Naive B cell (primary cell): ENCODE data around the gene PCDHA10. TPM values are rescaled to one million over a fixed set of nuclear protein-coding genes. Genes with fewer than 3 reads are reported as not detected.
"Not testable (repeated sequence)": the region's sequence is repeated elsewhere in the genome, so short reads cannot be mapped to it uniquely, and the experiment has no call there.

ENCODE experiments used
- ATAC-seq, 2 donors: fragments of 150-1000 bp; cut with Tn5 transposase; 2 replicates each; pipeline ENCODE4 v1.10.0; 2021; ENCODE audit warnings: low read depth in 2 of 2, mild to moderate bottlenecking in 2 of 2, moderate library complexity in 2 of 2
- DNase-seq: peaks from one replicate; pipeline ENCODE4 v3.0.0; 2022
- H3K27ac Mint-ChIP-seq, 6 donors: one replicate each; pipeline ENCODE4 v1.8.0; 2020 to 2022; ENCODE audit warnings: mild to moderate bottlenecking in 6 of 6, mixed read lengths in 6 of 6, moderate library complexity in 5 of 6, inconsistent platforms in 2 of 6
- H3K27me3 Mint-ChIP-seq, 3 donors: one replicate each; pipeline ENCODE4 v1.8.0; 2021 to 2022; ENCODE audit warnings: mixed read lengths in 3 of 3, mild to moderate bottlenecking in 1 of 3
- H3K36me3 Mint-ChIP-seq, 2 donors: one replicate each; pipeline ENCODE4 v1.8.0; 2020 to 2022; ENCODE audit warnings: mixed read lengths in 2 of 2, inconsistent platforms in 1 of 2, mild to moderate bottlenecking in 1 of 2
- H3K4me1 Mint-ChIP-seq, 3 donors: one replicate each; pipeline ENCODE4 v1.8.0; 2020 to 2022; ENCODE audit warnings: mixed read lengths in 3 of 3, inconsistent platforms in 1 of 3, mild to moderate bottlenecking in 1 of 3, moderate library complexity in 1 of 3
- H3K4me3 Mint-ChIP-seq, 8 donors: one replicate each; pipeline ENCODE4 v1.8.0; 2020 to 2022; ENCODE audit warnings: mild to moderate bottlenecking in 8 of 8, mixed read lengths in 8 of 8, moderate library complexity in 8 of 8, inconsistent platforms in 2 of 8
- H3K9me3 Mint-ChIP-seq, 7 donors: one replicate each; pipeline ENCODE4 v1.8.0; 2020 to 2022; ENCODE audit warnings: mixed read lengths in 7 of 7, mild to moderate bottlenecking in 5 of 7, inconsistent platforms in 2 of 7, moderate library complexity in 1 of 7
- polyA plus RNA-seq, 6 donors: library from polyadenylated mRNA; unstranded; fragments of 300-500 nt; fragmentation: Illumina TruSeq; gene quantifications; one replicate each; pipeline ENCODE4 v1.2.3, GENCODE V29; 2021; ENCODE audit warnings: low read depth in 6 of 6

Gene PCDHA10
- polyA plus RNA-seq, 6 donors from 2014 or later: not detected

- peaks cover 5 to 9% of the 10 kb centered on the region in 2 donors for H3K36me3 Mint-ChIP-seq
- no peak overlapping the region for H3K27ac Mint-ChIP-seq
- DNase-seq: no peak
- ATAC-seq: no peak
- peaks cover 15 to 26% (median 25%) of the 10 kb centered on the region in 3 donors for H3K27me3 Mint-ChIP-seq
- H3K4me1 Mint-ChIP-seq: no peaks in the 10 kb centered on the region
- peaks cover 0 to 38% (median 11%) of the 10 kb centered on the region in 7 donors for H3K9me3 Mint-ChIP-seq
- no peak overlapping the region for H3K4me3 Mint-ChIP-seq
These were observed 2.2 kb downstream of the PCDHA10 start for GRCh38 chr5:140857987-140858240.

DNA sequence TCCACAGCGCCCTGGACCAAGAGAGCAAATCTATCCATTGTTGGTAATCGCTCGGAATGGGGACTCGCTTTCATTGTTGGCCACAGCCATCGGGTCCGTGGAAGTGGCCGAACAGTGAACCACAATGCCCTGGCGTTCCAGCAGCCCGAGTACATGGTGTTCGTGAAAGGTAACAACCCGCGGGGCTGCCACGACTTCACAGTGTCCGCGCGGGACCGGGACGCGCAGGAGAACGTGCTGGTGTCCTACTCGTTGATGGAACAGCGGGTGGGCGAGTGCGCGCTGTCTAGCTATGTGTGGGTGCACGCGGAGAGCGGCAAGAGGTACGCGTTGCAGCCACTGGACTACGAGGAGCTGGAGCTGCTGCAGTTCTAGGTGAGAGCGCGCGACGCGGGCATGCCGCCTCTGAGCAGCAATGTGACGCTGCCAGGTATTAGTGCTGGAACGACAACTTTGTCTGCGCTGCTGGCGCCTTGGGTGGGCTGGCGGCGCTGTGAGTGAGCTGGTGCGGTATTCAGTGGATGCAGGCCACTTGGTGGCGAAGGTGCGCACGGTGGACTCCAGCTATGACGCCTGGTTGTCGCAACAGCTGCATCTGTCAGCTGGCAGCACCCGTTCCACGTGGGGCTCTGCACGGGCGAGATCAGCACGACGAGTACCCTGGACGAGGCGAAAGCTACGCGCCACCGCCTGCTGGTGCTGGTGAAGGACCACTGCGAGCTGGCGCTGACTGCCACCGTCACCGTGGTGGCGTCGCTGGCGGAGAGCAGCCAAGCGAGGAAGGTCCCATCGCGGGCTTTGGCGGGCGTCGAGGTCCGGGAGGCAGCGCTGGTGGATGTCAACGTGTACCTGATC lies 7.0 kb downstream of the PCDHA10 start:
- Mint-ChIP-seq H3K36me3 (peaks cover 0 to 5% of the 10 kb centered on the region in 2 donors), H3K27ac (no peak overlapping the region), H3K4me1 (no peaks in the 10 kb centered on the region), H3K4me3 (no peak overlapping the region), H3K27me3 (peaks cover 8 to 18% (median 10%) of the 10 kb centered on the region in 3 donors), H3K9me3 (peaks cover 0 to 32% (median 11%) of the 10 kb centered on the region in 7 donors)
- ATAC-seq (no peak), DNase-seq (no peak)

DNA sequence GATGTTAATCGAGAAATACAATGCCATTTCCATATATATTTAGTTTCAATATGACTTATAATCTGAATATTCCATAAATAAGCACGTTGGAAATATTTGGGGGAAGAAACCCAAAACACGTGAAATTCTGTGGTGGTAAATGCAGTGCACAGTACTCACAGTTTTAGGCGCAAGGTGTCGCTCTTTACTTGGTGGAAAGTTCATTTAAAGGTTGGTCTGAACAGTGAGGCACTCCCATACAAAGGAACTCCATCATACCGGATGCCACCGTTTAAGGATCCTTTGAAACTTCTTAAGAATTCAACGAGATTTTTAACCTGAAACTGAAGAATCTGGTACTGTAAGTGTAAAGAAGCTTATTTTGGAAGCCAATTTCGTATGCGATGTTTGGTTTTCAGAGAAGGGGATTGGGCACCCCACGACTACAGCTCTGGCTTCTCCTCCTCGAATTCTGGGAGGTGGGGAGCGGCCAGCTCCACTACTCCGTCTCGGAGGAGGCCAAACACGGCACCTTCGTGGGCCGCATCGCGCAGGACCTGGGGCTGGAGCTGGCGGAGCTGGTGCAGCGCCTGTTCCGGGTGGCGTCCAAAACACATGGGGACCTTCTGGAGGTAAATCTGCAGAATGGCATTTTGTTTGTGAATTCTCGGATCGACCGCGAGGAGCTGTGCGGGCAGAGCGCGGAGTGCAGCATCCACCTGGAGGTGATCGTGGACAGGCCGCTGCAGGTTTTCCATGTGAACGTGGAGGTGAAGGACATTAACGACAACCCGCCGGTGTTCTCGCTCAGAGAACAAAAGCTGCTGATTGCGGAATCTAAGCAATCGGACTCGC lies 13.2 kb downstream of the PCDHA10 start, which contains the start of gene PCDHA11:
Gene PCDHA11, plus strand, starts transcription at position 237 of the 834 bp plus-strand sequence. Its CDS starts 147 bp downstream, at position 384.
- Mint-ChIP-seq H3K27ac (peak within 1 kb of the TSS in 1 of 6 donors; percentile 51), H3K9me3 (peaks cover 0 to 28% (median 15%) of the 10 kb centered on the region in 7 donors), H3K4me1 (peaks cover 0 to 2% (median 0%) of the 10 kb centered on the region in 3 donors), H3K4me3 (peak within 1 kb of the TSS in 1 of 8 donors; percentile 4), H3K36me3 (peaks cover 0 to 4% of the 10 kb centered on the region in 2 donors), H3K27me3 (peaks cover 8 to 17% (median 15%) of the 10 kb centered on the region in 3 donors)
- DNase-seq: no peak
- no peak for ATAC-seq

DNA sequence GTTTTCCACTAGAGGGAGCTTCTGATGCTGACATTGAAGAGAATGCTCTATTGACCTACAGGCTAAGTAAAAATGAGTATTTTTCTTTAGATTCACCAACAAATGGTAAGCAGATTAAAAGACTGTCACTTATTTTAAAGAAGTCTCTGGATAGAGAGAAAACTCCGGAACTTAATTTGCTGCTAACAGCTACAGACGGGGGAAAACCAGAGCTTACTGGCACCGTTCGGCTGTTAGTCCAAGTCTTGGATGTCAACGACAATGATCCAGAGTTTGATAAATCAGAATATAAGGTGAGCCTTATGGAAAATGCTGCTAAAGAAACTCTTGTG lies 13.8 kb downstream of the PCDHA10 start:
- Mint-ChIP-seq H3K4me3 (peak overlapping the region in 1 of 8 donors; percentile 4), H3K36me3 (peaks cover 0 to 4% of the 10 kb centered on the region in 2 donors), H3K9me3 (peaks cover 0 to 30% (median 16%) of the 10 kb centered on the region in 7 donors), H3K27me3 (peaks cover 3 to 23% (median 12%) of the 10 kb centered on the region in 3 donors), H3K4me1 (peaks cover 0 to 2% (median 0%) of the 10 kb centered on the region in 3 donors), H3K27ac (peak overlapping the region in 1 of 6 donors; percentile 51)
- no peak for DNase-seq
- ATAC-seq: no peak

- DNase-seq (no peak), ATAC-seq (no peak)
- Mint-ChIP-seq H3K27me3 (peaks cover 0 to 24% (median 17%) of the 10 kb centered on the region in 3 donors), H3K36me3 (peaks cover 0 to 4% of the 10 kb centered on the region in 2 donors), H3K4me3 (no peak overlapping the region), H3K9me3 (peaks cover 0 to 37% (median 24%) of the 10 kb centered on the region in 7 donors), H3K27ac (no peak overlapping the region), H3K4me1 (peaks cover 0 to 2% (median 0%) of the 10 kb centered on the region in 3 donors)
These were observed 14.8 kb downstream of the PCDHA10 start for GRCh38 chr5:140870221-140871201.

GRCh38 chr5:140875085-140876065 lies 19.7 kb downstream of the PCDHA10 start, which contains the start of gene PCDHA12:
Gene PCDHA12, plus strand, starts transcription at chr5:140875308. Its CDS starts 165 bp downstream, at chr5:140875473.
- no peak for DNase-seq
- no peaks in the 10 kb centered on the region for H3K4me1 Mint-ChIP-seq
- peak within 1 kb of the TSS in 2 of 8 donors; percentile 10 to 13 for H3K4me3 Mint-ChIP-seq
- ATAC-seq: no peak
- peaks cover 3 to 51% (median 33%) of the 10 kb centered on the region in 7 donors for H3K9me3 Mint-ChIP-seq
- peaks cover 4 to 8% of the 10 kb centered on the region in 2 donors for H3K36me3 Mint-ChIP-seq
- H3K27ac Mint-ChIP-seq: peak within 1 kb of the TSS in 2 of 6 donors; percentile 27 to 71
- H3K27me3 Mint-ChIP-seq: peaks cover 19 to 39% (median 29%) of the 10 kb centered on the region in 3 donors

DNA sequence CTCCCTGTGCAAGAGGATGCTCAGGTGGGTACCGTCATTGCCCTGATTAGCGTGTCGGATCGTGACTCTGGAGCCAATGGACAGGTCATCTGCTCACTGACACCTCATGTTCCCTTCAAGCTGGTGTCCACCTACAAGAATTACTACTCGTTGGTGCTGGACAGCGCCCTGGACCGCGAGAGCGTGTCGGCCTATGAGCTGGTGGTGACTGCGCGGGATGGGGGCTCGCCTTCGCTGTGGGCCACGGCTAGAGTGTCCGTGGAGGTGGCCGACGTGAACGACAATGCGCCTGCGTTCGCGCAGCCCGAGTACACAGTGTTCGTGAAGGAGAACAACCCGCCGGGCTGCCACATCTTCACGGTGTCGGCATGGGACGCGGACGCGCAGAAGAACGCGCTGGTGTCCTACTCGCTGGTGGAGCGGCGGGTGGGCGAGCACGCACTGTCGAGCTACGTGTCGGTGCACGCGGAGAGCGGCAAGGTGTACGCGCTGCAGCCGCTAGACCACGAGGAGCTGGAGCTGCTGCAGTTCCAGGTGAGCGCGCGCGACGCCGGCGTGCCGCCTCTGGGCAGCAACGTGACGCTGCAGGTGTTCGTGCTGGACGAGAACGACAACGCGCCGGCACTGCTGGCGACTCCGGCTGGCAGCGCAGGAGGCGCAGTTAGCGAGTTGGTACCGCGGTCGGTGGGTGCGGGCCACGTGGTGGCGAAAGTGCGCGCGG lies 21.0 kb downstream of the PCDHA10 start:
- peaks cover 29 to 45% (median 40%) of the 10 kb centered on the region in 3 donors for H3K27me3 Mint-ChIP-seq
- DNase-seq, H3K27ac Mint-ChIP-seq, ATAC-seq, H3K4me3 Mint-ChIP-seq, H3K4me1 Mint-ChIP-seq: not testable (repeated sequence)
- peaks cover 8 to 14% of the 10 kb centered on the region in 2 donors for H3K36me3 Mint-ChIP-seq
- H3K9me3 Mint-ChIP-seq: peaks cover 9 to 62% (median 38%) of the 10 kb centered on the region in 7 donors

DNA sequence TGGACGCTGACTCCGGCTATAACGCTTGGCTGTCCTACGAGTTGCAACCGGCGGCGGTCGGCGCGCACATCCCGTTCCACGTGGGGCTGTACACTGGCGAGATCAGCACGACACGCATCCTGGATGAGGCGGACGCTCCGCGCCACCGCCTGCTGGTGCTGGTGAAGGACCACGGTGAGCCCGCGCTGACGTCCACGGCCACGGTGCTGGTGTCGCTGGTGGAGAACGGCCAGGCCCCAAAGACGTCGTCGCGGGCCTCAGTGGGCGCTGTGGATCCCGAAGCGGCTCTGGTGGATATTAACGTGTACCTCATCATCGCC lies 21.5 kb downstream of the PCDHA10 start:
- ATAC-seq: no peak
- Mint-ChIP-seq H3K4me3 (no peak overlapping the region), H3K4me1 (no peaks in the 10 kb centered on the region), H3K27ac (no peak overlapping the region), H3K27me3 (peaks cover 31 to 50% (median 44%) of the 10 kb centered on the region in 3 donors), H3K36me3 (peaks cover 12 to 14% of the 10 kb centered on the region in 2 donors), H3K9me3 (peaks cover 9 to 62% (median 37%) of the 10 kb centered on the region in 7 donors)
- DNase-seq: no peak

DNA sequence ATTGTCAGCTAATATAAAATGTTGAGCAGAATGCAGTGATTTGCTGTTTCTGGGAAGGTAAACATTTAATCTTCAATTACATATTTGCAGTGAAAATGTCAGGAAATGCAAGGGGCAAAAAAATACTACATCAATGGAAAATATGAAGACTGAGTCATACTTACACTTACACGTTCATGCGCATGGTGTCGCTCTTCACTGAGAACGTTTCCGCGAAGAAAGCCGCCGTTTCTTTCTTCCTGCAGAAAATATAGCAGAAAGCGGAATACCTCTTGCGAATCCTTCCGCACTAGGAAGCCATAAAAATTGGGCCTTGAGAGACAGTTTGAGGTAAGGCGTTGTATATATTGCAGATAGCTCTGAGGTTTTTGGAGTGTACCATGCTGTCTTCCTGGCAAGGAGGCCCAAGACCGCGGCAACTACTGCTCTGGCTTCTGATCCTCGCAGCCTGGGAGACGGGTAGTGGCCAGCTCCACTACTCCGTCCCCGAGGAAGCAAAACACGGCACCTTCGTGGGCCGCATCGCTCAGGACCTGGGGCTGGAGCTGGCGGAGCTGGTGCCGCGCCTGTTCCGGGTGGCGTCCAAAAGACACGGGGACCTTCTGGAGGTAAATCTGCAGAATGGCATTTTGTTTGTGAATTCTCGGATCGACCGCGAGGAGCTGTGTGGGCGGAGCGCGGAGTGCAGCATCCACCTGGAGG lies 26.3 kb downstream of the PCDHA10 start, which contains the start of gene PCDHA13:
Gene PCDHA13, plus strand, starts transcription at position 236 of the 702 bp plus-strand sequence. Its CDS starts 145 bp downstream, at position 381.
- no peak for DNase-seq
- peaks cover 8 to 52% (median 33%) of the 10 kb centered on the region in 7 donors for H3K9me3 Mint-ChIP-seq
- peak within 1 kb of the TSS in 2 of 6 donors; percentile 3 to 4 for H3K27ac Mint-ChIP-seq
- no peak within 1 kb of the TSS for H3K4me3 Mint-ChIP-seq
- H3K4me1 Mint-ChIP-seq: no peaks in the 10 kb centered on the region
- H3K36me3 Mint-ChIP-seq: peaks cover 8 to 14% of the 10 kb centered on the region in 2 donors
- no peak for ATAC-seq
- H3K27me3 Mint-ChIP-seq: peaks cover 29 to 41% (median 31%) of the 10 kb centered on the region in 3 donors

- DNase-seq: no peak
- ATAC-seq: no peak
- H3K36me3 Mint-ChIP-seq: peaks cover 12 to 14% of the 10 kb centered on the region in 2 donors
- peaks cover 9 to 53% (median 36%) of the 10 kb centered on the region in 7 donors for H3K9me3 Mint-ChIP-seq
- no peaks in the 10 kb centered on the region for H3K4me1 Mint-ChIP-seq
- peaks cover 31 to 44% (median 33%) of the 10 kb centered on the region in 3 donors for H3K27me3 Mint-ChIP-seq
- no peak overlapping the region for H3K4me3 Mint-ChIP-seq
- no peak overlapping the region for H3K27ac Mint-ChIP-seq
These were observed 26.8 kb downstream of the PCDHA10 start for GRCh38 chr5:140882591-140882899.

DNA sequence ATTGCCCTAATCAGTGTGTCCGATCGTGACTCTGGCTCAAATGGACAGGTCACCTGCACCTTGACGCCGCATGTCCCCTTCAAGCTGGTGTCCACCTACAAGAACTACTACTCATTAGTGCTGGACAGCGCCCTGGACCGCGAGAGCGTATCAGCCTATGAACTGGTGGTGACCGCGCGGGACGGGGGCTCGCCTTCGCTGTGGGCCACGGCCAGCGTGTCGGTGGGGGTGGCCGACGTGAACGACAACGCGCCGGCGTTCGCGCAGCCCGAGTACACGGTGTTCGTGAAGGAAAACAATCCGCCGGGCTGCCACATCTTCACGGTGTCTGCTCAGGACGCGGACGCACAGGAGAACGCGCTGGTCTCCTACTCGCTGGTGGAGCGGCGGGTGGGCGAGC lies 27.7 kb downstream of the PCDHA10 start:
- no peak for ATAC-seq
- H3K4me3 Mint-ChIP-seq: no peak overlapping the region
- no peak overlapping the region for H3K27ac Mint-ChIP-seq
- peaks cover 9 to 47% (median 36%) of the 10 kb centered on the region in 7 donors for H3K9me3 Mint-ChIP-seq
- peaks cover 31 to 45% (median 34%) of the 10 kb centered on the region in 3 donors for H3K27me3 Mint-ChIP-seq
- DNase-seq: no peak
- no peaks in the 10 kb centered on the region for H3K4me1 Mint-ChIP-seq
- H3K36me3 Mint-ChIP-seq: peaks cover 12 to 14% of the 10 kb centered on the region in 2 donors
